Panc1 (cell line): Measurements from ENCODE around the gene GRIN2A. TPM values are rescaled to one million over a fixed set of nuclear protein-coding genes. Genes with fewer than 3 reads are reported as not detected.

Experiments used
- ATAC-seq: fragments of 200-7000 bp; cut with Tn5 transposase; 2 replicates; pipeline ENCODE4 v1.9.1; 2020; ENCODE audit warnings: mild to moderate bottlenecking, moderate library complexity
- BruUV-seq: library from RNA; stranded (reverse); fragments of 400-500 nt; replicated peaks from 2 replicates; lab custom pipeline; 2021; lab: Mats Ljungman, UMichigan
- CTCF ChIA-PET: fragments of 300-600 bp; sonication (Branson Sonifier 250); formaldehyde crosslinking; loops from one replicate; lab custom pipeline; 2022; ENCODE audit warnings: antibody characterized with exemption; lab: Charles Lee
- POLR2A ChIA-PET: fragments of 300-600 bp; sonication (Branson Sonifier 250); formaldehyde crosslinking; loops from one replicate; lab custom pipeline; 2022; ENCODE audit warnings: antibody characterized with exemption; lab: Charles Lee
- DNase-seq: peaks from one replicate; pipeline ENCODE4 v3.0.0-alpha.2; 2010; ENCODE audit warnings: low read depth, low spot score
- H3K27ac ChIP-seq: 2 replicates; pipeline ENCODE4 v1.5.1; 2011; ENCODE audit warnings: mild to moderate bottlenecking, low read length, inconsistent platforms
- H3K27me3 ChIP-seq: fragments of 200-500 bp; sonication (Bioruptor generic); 2 replicates; pipeline ENCODE4 v1.6.0; 2014; ENCODE audit warnings: low read length, inconsistent platforms; ENCODE audit not compliant: control insufficient read depth, insufficient read depth
- H3K36me3 ChIP-seq: fragments of 200-500 bp; sonication (Bioruptor generic); 2 replicates; pipeline ENCODE4 v1.5.1; 2014; ENCODE audit warnings: inconsistent platforms, mild to moderate bottlenecking, low read length, moderate library complexity; ENCODE audit not compliant: control insufficient read depth, insufficient read depth
- H3K4me1 ChIP-seq: 2 replicates; pipeline ENCODE4 v1.5.1; 2011; ENCODE audit warnings: inconsistent platforms, mild to moderate bottlenecking, low read length, moderate library complexity; ENCODE audit not compliant: control insufficient read depth, insufficient read depth
- H3K4me3 ChIP-seq, 2 experiments: 2 replicates each; pipeline ENCODE4 v1.5.1; 2011 to 2012; ENCODE audit warnings: low read depth in 2 of 2, low read length in 2 of 2, mild to moderate bottlenecking in 2 of 2, inconsistent platforms in 1 of 2, moderate library complexity in 1 of 2
- H3K9me3 ChIP-seq: fragments of 200-500 bp; sonication (Bioruptor generic); 2 replicates; pipeline ENCODE4 v1.5.1; 2014; ENCODE audit warnings: low read depth, mild to moderate bottlenecking, inconsistent platforms, low read length, moderate library complexity; ENCODE audit not compliant: control insufficient read depth, insufficient read depth
- CTCF ChIP-seq: fragments of 450-650 bp; IDR thresholded peaks from 2 replicates; pipeline ENCODE4 v1.5.1; 2017; ENCODE audit warnings: mild to moderate bottlenecking
- POLR2AphosphoS5 ChIP-seq: IDR thresholded peaks from 2 replicates; pipeline ENCODE4 v1.6.1; 2012; ENCODE audit warnings: mild to moderate bottlenecking, low read depth, low read length, moderate library complexity
- REST ChIP-seq, 2 experiments: IDR thresholded peaks; 2 replicates each; pipeline ENCODE4 v1.6.1; 2011 to 2012; ENCODE audit warnings: low read depth in 2 of 2, control low read depth in 1 of 2, low read length in 1 of 2, mild to moderate bottlenecking in 1 of 2, moderate library complexity in 1 of 2; ENCODE audit not compliant: insufficient read depth in 1 of 2
- SIN3A ChIP-seq: IDR thresholded peaks from 2 replicates; pipeline ENCODE4 v1.6.1; 2012; ENCODE audit warnings: low read depth, mild to moderate bottlenecking, low read length, moderate library complexity, borderline replicate concordance; ENCODE audit not compliant: insufficient read depth
- TCF7L2 ChIP-seq: IDR thresholded peaks from 2 replicates; pipeline ENCODE4 v1.6.1; 2011; ENCODE audit warnings: mild to moderate bottlenecking, low read depth, low read length, inconsistent platforms
- in situ Hi-C: cut with HindIII; loops from 2 replicates; pipeline ENCODE4 v1.10.0; 2016; ENCODE audit warnings: low sequenced_read_pairs, low pct_unique_long_range_greater_than_20kb
- intact Hi-C: fragments of 100-400 bp; cut with micrococcal nuclease; formaldehyde crosslinking; loops from one replicate; pipeline ENCODE4 v1.10.0; 2022; ENCODE audit not compliant: unreplicated experiment
- total RNA-seq: library from RNA; stranded (reverse); gene quantifications from one replicate; pipeline ENCODE4 v1.2.1, GENCODE V29; 2021; ENCODE audit not compliant: unreplicated experiment

Gene GRIN2A
- total RNA-seq, 1 experiment from 2014 or later = 12.3 TPM

DNA sequence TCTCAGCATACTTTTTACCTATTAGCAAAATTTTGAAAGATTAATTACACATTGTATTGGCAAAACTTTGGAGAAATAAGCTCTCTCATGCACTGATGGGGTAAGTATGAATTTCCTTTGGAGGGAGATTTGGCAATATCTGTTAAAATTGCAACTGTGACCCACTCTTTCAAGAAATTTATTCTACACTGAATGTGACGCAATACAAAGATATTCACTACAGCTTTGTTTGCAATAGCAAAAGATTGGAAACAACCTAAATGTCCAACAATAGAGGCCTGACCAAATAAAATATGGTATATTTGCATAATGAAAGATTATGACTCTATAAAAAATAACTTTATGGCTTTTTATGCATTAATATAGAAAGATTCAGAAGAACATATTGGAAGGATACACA is 363.5 kb downstream of the GRIN2A start:
- H3K36me3 ChIP-seq = no peaks in the 10 kb centered on the region
- ATAC-seq (no peak), DNase-seq (no peak)
- H3K9me3 ChIP-seq = no peaks in the 10 kb centered on the region
- CTCF ChIA-PET = no interaction called here
- H3K4me3 ChIP-seq = no peak overlapping the region
- POLR2A ChIA-PET = no interaction called here
- no TSS peak for BruUV-seq
- in situ Hi-C loops = no loop called here
- TF ChIP-seq POLR2AphosphoS5 (no peak), SIN3A (no peak), CTCF (no peak), TCF7L2 (no peak), REST (IDR thresholded peaks at IDR 0.05; ENCODE audit: insufficient read depth in 1 of 2, low read depth in 2 of 2, low read length in 1 of 2) (no peak)
- H3K27me3 ChIP-seq = no peaks in the 10 kb centered on the region
- no peak overlapping the region for H3K27ac ChIP-seq
- intact Hi-C loops = no loop called here
- no peaks in the 10 kb centered on the region for H3K4me1 ChIP-seq

- intact Hi-C loops = no loop called here
Observed at GRCh38 chr16:9817586-9817985, 364.6 kb downstream of the GRIN2A start.

More at GRCh38 chr16:9817586-9817985, 364.6 kb downstream of the GRIN2A start:
- no peak for ATAC-seq
- ChIA-PET CTCF (no interaction called here), POLR2A (no interaction called here)
- Histone ChIP-seq H3K4me1 (no peaks in the 10 kb centered on the region), H3K9me3 (no peaks in the 10 kb centered on the region), H3K4me3 (no peak overlapping the region), H3K27me3 (no peaks in the 10 kb centered on the region), H3K27ac (no peak overlapping the region), H3K36me3 (no peaks in the 10 kb centered on the region)
- BruUV-seq = no TSS peak
- DNase-seq = no peak
- TF ChIP-seq POLR2AphosphoS5 (no peak), CTCF (no peak), REST (IDR thresholded peaks at IDR 0.05; ENCODE audit: insufficient read depth in 1 of 2, low read depth in 2 of 2, low read length in 1 of 2) (no peak), SIN3A (no peak), TCF7L2 (no peak)
- in situ Hi-C loops = no loop called here
